Measurements from ENCODE around the gene PNMA6E.

Gene PNMA6E

GRCh38 chrX:153435845-153436244 is 34.7 kb upstream of the PNMA6E start:
- no peak for DNase-seq (ENCODE audit: low spot score)

DNA sequence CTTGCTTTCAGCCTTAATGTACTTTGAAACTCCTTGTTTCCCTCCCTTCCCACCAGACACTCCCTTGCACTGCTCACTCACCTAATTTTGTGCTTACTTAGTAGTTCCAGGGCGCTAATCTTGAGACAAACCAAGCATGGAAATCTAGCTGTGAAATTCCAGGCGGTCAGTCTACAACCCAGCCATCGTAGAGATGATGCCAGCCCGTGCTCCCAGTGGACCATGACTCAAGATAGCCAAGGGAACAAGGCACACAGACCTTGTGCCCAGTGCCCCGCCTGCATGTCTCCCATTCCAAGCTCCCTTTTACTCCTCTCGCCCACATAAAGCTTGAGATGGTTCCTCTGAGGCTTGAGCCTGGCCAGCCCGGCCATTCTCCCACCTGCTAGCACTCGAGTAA is 33.7 kb upstream of the PNMA6E start:
- no peak for DNase-seq (ENCODE audit: low spot score)

- no peak for DNase-seq (ENCODE audit: low spot score)
These were observed 32.7 kb upstream of the PNMA6E start for GRCh38 chrX:153433781-153434285.

DNA sequence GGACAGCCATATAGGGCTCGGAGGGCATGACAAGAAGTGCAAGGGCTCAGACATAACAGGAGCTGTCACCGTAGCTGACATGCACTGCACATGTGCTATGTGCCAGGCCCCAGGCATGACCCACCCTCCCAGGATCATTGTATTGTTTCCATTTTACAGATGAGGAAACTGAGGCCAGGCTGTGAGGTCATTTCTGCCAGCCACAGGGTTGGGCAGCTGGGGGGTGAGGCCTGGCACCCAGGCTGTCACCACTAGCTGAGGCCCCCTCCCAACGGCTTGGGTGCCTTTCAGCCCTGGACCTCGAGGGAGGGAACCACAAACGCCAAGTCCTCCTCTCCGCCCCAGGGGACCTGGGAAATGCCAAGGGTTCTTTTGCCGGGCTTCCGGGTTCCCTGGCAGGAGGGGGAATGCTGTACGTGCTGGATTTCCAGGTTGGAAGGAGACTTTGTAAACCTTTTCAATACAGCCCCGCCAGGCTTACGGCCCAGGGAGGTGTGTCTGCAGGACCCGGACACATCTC is 32.1 kb upstream of the PNMA6E start:
- no peak for DNase-seq (ENCODE audit: low spot score)

DNA sequence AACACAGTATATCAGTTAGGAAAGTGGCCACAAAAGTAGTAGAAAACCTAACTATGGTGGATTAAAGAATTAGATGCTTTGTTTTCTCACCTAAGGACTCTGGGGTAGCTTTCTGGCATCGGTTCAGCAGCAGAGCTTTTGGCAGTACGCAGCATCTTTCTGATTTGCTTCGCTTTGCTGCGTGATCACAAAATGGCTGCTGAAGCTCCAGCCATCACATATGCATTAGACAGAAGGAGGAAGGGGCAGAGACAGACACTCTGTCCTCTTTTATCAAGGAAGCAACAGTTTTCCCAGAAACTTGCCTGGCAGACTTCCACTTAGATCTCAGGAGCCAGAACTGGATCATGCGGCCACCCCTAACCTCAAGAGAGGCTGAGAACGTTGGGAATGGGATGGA is 29.6 kb upstream of the PNMA6E start:
- no peak for DNase-seq (ENCODE audit: low spot score)

- DNase-seq (ENCODE audit: low spot score) = no peak
These were observed 25.1 kb upstream of the PNMA6E start for GRCh38 chrX:153426204-153426603.

DNA sequence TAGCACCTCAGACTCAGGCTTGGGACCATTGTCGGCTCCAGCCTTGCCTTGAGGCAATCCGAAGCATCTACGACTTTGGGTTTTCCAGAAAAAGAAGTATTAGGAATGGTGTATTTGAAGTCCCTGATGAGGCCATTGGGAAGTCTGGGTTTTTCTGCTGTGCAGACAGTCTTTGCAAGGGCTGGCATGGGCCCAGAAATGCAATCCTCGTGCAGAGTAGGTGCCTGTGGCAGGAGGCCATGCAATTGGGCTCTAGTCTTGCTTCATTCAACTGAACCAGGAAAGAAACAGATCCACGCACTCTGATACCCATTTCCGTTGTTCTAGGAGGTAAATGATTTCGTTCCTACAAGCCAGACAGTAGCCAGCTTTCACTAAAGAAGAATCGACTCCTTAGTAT is 22.5 kb upstream of the PNMA6E start:
- no peak for DNase-seq (ENCODE audit: low spot score)

GRCh38 chrX:153421856-153422255 is 20.7 kb upstream of the PNMA6E start:
- DNase-seq (ENCODE audit: low spot score) = no peak

DNA sequence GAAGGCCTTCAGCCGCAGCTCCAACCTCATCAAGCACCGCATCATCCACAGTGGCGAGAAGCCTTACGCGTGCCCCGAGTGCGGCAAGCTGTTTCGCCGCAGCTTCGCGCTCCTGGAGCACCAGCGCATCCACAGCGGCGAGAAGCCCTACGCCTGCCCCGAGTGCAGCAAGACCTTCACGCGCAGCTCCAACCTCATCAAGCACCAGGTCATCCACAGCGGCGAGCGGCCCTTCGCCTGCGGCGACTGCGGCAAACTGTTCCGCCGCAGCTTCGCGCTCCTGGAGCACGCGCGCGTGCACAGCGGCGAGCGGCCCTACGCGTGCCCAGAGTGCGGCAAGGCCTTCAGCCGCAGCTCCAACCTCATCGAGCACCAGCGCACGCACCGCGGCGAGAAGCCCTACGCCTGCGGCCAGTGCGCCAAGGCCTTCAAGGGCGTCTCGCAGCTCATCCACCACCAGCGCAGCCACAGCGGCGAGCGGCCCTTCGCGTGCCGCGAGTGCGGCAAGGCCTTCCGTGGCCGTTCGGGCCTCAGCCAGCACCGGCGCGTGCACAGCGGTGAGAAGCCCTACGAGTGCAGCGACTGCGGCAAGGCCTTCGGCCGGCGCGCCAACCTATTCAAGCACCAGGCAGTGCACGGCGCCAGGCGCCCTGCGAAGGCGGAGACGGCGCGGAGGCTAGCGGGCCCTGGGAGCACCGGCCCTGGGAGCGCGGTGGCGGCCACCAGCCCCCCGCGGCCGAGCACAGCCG is 19.9 kb upstream of the PNMA6E start:
- DNase-seq (ENCODE audit: low spot score) = no peak

DNA sequence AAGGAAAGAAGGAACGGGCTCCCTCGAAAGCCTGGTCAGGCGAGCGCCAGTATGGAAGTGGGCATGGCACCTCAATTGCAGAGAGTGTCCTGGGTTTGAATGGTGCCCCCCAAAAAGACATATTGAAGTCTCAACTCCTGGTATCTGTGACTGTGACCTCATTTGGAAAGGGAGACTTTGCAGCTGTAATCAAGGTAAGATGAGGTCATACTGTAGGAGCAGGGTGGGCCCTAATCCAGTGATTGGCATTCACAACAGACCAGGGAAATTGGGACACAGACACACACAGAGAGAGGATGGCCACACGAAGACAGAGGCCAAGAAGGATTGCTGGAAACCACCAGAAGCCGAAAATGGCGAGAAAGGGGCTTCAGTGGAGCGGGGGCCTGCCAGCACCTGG is 16.5 kb upstream of the PNMA6E start:
- no peak for DNase-seq (ENCODE audit: low spot score)

- DNase-seq (ENCODE audit: low spot score) = no peak
These were observed 15.8 kb upstream of the PNMA6E start for GRCh38 chrX:153416781-153417450.

- no peak for DNase-seq (ENCODE audit: low spot score)
These were observed 13.8 kb upstream of the PNMA6E start for GRCh38 chrX:153414856-153415510.

GRCh38 chrX:153413731-153414130 is 12.6 kb upstream of the PNMA6E start:
- DNase-seq (ENCODE audit: low spot score) = no peak

- no peak for DNase-seq (ENCODE audit: low spot score)
These were observed 11.9 kb upstream of the PNMA6E start for GRCh38 chrX:153412746-153413720.

GRCh38 chrX:153411988-153412574 is 10.9 kb upstream of the PNMA6E start:
- no peak for DNase-seq (ENCODE audit: low spot score)

- DNase-seq (ENCODE audit: low spot score) = peak; percentile 3
These were observed 10.3 kb upstream of the PNMA6E start, which contains the start of gene ZFP92 for GRCh38 chrX:153411255-153411987. TSS of gene ZFP92 (plus strand) at chrX:153411472. CDS start at chrX:153418323, 6,851 bp downstream.

GRCh38 chrX:153410888-153411254 is 9.7 kb upstream of the PNMA6E start:
- DNase-seq (ENCODE audit: low spot score) = no peak

DNA sequence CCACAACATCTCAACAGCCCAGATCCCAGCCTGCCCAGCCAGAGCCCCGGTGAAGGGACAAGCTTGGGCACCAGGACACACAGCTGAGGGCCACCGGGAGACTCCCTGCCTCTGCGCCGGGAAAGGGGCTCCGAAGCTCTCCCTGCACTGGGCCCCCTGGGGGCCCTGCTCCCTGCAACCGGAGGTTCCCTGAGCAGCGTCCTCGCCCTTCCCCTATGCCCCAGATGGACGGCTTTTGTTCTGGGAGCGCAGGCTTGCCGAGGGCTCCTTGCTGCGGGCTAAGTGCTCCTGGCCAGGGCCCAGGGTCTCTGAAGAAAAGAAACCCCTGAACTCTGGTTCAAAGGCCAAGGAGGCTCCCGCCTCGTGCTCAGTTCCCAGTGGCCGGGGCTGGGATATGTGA is 9.2 kb upstream of the PNMA6E start:
- DNase-seq (ENCODE audit: low spot score) = no peak

- DNase-seq (ENCODE audit: low spot score) = no peak
These were observed 8.4 kb upstream of the PNMA6E start for GRCh38 chrX:153409414-153410101.

GRCh38 chrX:153408871-153409351 is 7.8 kb upstream of the PNMA6E start:
- no peak for DNase-seq (ENCODE audit: low spot score)
